K562 (cell line): Measurements from ENCODE around the gene DCXR. TPM values are rescaled to one million over a fixed set of nuclear protein-coding genes. Genes with fewer than 3 reads are reported as not detected.

Experiments used
- ATAC-seq: fragments of 200-7000 bp; cut with Tn5 transposase; 3 replicates; pipeline ENCODE4 v1.9.1; 2020; ENCODE audit warnings: moderate library complexity
- BruUV-seq: library from RNA; stranded (reverse); fragments of 400-500 nt; replicated peaks from 2 replicates; lab custom pipeline; 2021; lab: Mats Ljungman, UMichigan
- CTCF ChIA-PET: fragments of 300-600 bp; formaldehyde crosslinking; extraction: SDS; loops from one replicate; lab custom pipeline; 2021; ENCODE audit warnings: low intra/inter-chr PET ratio; lab: Yijun Ruan, JAX
- POLR2A ChIA-PET: fragments of 300-600, 350-650 bp; sonication (Branson Sonifier 250); formaldehyde crosslinking; extraction: SDS; loops from one replicate; lab custom pipeline; 2021; ENCODE audit warnings: antibody characterized with exemption, inconsistent platforms; lab: Yijun Ruan, JAX
- DNase-seq, 4 experiments: peaks; one replicate each; pipeline versions ENCODE4 v3.0.0 to v3.0.0-alpha.2; 2011 to 2018; ENCODE audit warnings: low spot score in 3 of 4, mixed read lengths in 3 of 4; ENCODE audit errors: extremely low read depth in 1 of 4
- FAIRE-seq: peaks from 2 replicates; lab custom pipeline; 2011; peaks lifted over from hg19 to GRCh38; lab: Jason Lieb, UNC
- H2AFZ ChIP-seq: 2 replicates; pipeline ENCODE4 v1.6.0; 2011; ENCODE audit warnings: low read depth, low read length, control low read depth, inconsistent platforms
- H3K27ac ChIP-seq: fragments of 200-600 bp; 3 replicates; pipeline ENCODE4 v1.8.0; 2011; ENCODE audit warnings: low read depth, mild to moderate bottlenecking, control low read depth, inconsistent platforms, low read length, moderate library complexity, mixed read lengths; ENCODE audit errors: extremely low read depth
- H3K27me3 ChIP-seq, 2 experiments: fragments of 300-600 bp in 1 of 2; 2 replicates in 1 of 2; 3 replicates in 1 of 2; pipeline versions ENCODE4 v1.6.0 to v1.8.0; 2011; ENCODE audit warnings: inconsistent platforms in 2 of 2, low read length in 2 of 2, mild to moderate bottlenecking in 1 of 2, mixed read lengths in 1 of 2, moderate library complexity in 1 of 2; ENCODE audit not compliant: control insufficient read depth in 2 of 2, insufficient read depth in 2 of 2
- H3K36me3 ChIP-seq: fragments of 300-600 bp; 3 replicates; pipeline ENCODE4 v1.8.0; 2011; ENCODE audit warnings: mild to moderate bottlenecking, low read length, inconsistent platforms; ENCODE audit not compliant: control insufficient read depth, insufficient read depth
- H3K4me1 ChIP-seq, 2 experiments: fragments of 200-600 bp in 1 of 2; replicated peaks in 1 of 2; 2 replicates in 1 of 2; 3 replicates in 1 of 2; pipeline versions ENCODE4 v1.5.1 to v1.8.0; 2011; ENCODE audit warnings: inconsistent platforms in 2 of 2, low read length in 2 of 2, mild to moderate bottlenecking in 1 of 2, mixed read lengths in 1 of 2, moderate library complexity in 1 of 2; ENCODE audit not compliant: control insufficient read depth in 2 of 2, insufficient read depth in 2 of 2
- H3K4me2 ChIP-seq: 2 replicates; pipeline ENCODE4 v1.6.1; 2011; ENCODE audit warnings: low read length, control low read depth, inconsistent platforms, mixed read lengths; ENCODE audit not compliant: insufficient read depth
- H3K4me3 ChIP-seq: fragments of 200-600 bp; sonication (generic), shearing (Covaris generic); 2 replicates; pipeline ENCODE4 v1.5.1; 2016; ENCODE audit warnings: control low read depth, inconsistent platforms
- H3K79me2 ChIP-seq: fragments of 200-600 bp; 3 replicates; pipeline ENCODE4 v1.8.0; 2011; ENCODE audit warnings: low read length, inconsistent platforms; ENCODE audit not compliant: control insufficient read depth, insufficient read depth
- H3K9ac ChIP-seq, 2 experiments: 2 replicates each; pipeline versions ENCODE4 v1.6.0 to v1.6.1; 2011; ENCODE audit warnings: low read depth in 2 of 2, low read length in 2 of 2, control low read depth in 1 of 2, inconsistent platforms in 1 of 2, mild to moderate bottlenecking in 1 of 2, mixed read lengths in 1 of 2; ENCODE audit not compliant: insufficient read depth in 1 of 2
- H3K9me1 ChIP-seq: one replicate; pipeline ENCODE4 v1.6.0; 2011; ENCODE audit warnings: inconsistent platforms, mild to moderate bottlenecking, low read length, moderate library complexity; ENCODE audit not compliant: control insufficient read depth, insufficient read depth
- H3K9me3 ChIP-seq: replicated peaks from 2 replicates; pipeline ENCODE4 v1.5.1; 2011; ENCODE audit warnings: low read depth, low read length, inconsistent platforms; ENCODE audit not compliant: control insufficient read depth, insufficient read depth
- H4K20me1 ChIP-seq: replicated peaks from 2 replicates; pipeline ENCODE4 v1.6.1; 2011; ENCODE audit warnings: low read length, inconsistent platforms, mixed read lengths; ENCODE audit not compliant: control insufficient read depth, insufficient read depth
- ARID1B ChIP-seq: fragments of 450-650 bp; IDR thresholded peaks from 2 replicates; pipeline ENCODE4 v1.6.1; 2016; ENCODE audit warnings: antibody characterized with exemption, mild to moderate bottlenecking, inconsistent platforms
- RNF2 ChIP-seq: sonication (generic); IDR thresholded peaks from 2 replicates; pipeline ENCODE4 v1.6.1; 2016
- SRSF7 ChIP-seq: fragments of 200-400 bp; formaldehyde crosslinking; optimal IDR thresholded peaks from 2 replicates; pipeline ENCODE3; 2017; ENCODE audit warnings: mild to moderate bottlenecking, low read depth, low read length
- WGBS: fragments of 100-300 bp; shearing (Covaris generic); methylation state at CpG from one replicate; pipeline ENCODE4 v1.1.6; 2016; ENCODE audit warnings: low coverage, mixed read lengths; ENCODE audit not compliant: insufficient coverage; ENCODE audit errors: missing lambda C conversion rate; 5-methylcytosine and 5-hydroxymethylcytosine counted together
- in situ Hi-C: fragments of 300-500 bp; cut with MboI; formaldehyde crosslinking; loops from 4 replicates; pipeline ENCODE4 v1.15.0; 2018; ENCODE audit warnings: inconsistent platforms, mixed read lengths
- intact Hi-C: fragments of 100-400 bp; cut with micrococcal nuclease; formaldehyde crosslinking; loops from 2 replicates; pipeline ENCODE4 v1.14.2; 2022
- polyA plus RNA-seq, 8 experiments: library from polyadenylated mRNA; depleted of rRNA in 4 of 8; stranded (reverse) in 5 of 8; unstranded in 3 of 8; fragments of >200 nt; fragmentation: Nextera tagmentation in 2 of 8; fragmentation: Illumina TruSeq in 1 of 8; extraction: Ambion mirVana in 2 of 8; extraction: Trizol in 1 of 8; gene quantifications; 2 replicates each; pipeline versions ENCODE4 v1.2.1 to v1.2.3, GENCODE V29; 2011 to 2014; ENCODE audit warnings: inconsistent platforms in 1 of 8, missing spikeins in 1 of 8
- total RNA-seq, 7 experiments: library from RNA; depleted of rRNA in 6 of 7; stranded (reverse); fragments of >200 nt in 6 of 7; fragmentation: Illumina TruSeq in 2 of 7; extraction: Trizol in 2 of 7; gene quantifications; 2 replicates each; pipeline versions ENCODE4 v1.2.1 to v1.2.3, GENCODE V29; 2011 to 2021; ENCODE audit warnings: low replicate concordance in 1 of 7
- TF ChIP-seq, protein P1 (sequence below): fragments of 150-350 bp; conservative IDR thresholded peaks from 2 replicates; pipeline ENCODE4 v1.6.1; 2014; ENCODE audit warnings: low read length

DCXR gene
- total and polyA plus RNA-seq, 9 of the 15 experiments (the other 6 are each of a cell fraction or from before 2014, with no cell fraction given) = 21.3 to 274 (median 156) TPM

DNA sequence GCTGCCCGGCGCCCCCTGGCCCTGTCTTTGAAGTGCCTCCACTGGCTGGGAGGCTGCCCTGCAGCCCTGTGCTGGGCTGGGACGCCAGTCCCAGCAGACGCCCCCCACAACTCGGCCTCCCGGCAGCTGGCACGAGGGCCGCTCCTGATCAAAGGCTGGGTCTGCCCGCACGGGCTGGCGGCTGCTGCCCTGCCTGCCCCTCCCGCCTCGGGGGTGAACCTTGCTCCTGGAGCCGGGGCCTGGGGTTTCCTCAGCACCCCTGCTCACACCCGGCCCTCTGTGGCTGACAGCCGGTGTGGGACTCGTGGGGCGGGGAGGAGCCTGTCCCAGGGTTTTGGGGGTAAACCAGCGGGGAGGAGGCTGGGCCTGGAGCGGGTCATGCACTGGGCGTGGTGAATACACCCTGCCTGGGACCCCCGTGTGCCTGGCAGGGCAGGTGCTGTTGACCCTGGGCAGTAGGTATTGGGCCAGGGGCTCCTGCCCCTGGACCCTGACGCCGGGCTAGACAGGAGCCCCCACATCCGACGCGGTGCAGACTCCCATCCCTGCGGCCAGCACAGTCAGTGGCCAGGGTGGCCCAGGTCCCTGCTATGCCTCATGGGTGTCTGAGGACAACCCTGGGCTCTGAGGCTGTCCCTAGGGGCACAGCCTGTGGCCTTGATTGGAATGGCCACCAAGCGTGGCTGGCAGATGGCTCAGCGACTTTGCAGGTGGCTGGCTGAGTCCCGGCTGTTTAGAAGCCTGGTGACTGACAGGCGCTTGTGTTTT, 36.5 kb downstream of the DCXR start:
- peak overlapping the region in 1 of 2 experiments; percentile 76; a peak in 2 of 4 replicates for H3K9ac ChIP-seq
- no peak overlapping the region for H3K27ac ChIP-seq
- DNase-seq = no peak
- ChIA-PET POLR2A (no interaction called here), CTCF (no interaction called here)
- H4K20me1 ChIP-seq = 0 out of 2 replicates have a peak, but pooled peaks cover 1% of the 10 kb centered on the region
- no peaks in the 10 kb centered on the region for H3K79me2 ChIP-seq
- no peak for FAIRE-seq
- intact Hi-C loops = no loop called here
- peaks cover 0 to 67% of the 10 kb centered on the region in 2 experiments; a peak in 2 of 5 replicates for H3K4me1 ChIP-seq
- no peak overlapping the region for H3K4me2 ChIP-seq
- peaks cover 6% of the 10 kb centered on the region; the same call in 1 of the 3 replicates for H3K36me3 ChIP-seq
- 80% methylated on average over 27 of the region's 32 CpGs for WGBS
- TF ChIP-seq SRSF7 = no peak
- TF ChIP-seq ARID1B = no peak
- TF ChIP-seq, protein P1, sequence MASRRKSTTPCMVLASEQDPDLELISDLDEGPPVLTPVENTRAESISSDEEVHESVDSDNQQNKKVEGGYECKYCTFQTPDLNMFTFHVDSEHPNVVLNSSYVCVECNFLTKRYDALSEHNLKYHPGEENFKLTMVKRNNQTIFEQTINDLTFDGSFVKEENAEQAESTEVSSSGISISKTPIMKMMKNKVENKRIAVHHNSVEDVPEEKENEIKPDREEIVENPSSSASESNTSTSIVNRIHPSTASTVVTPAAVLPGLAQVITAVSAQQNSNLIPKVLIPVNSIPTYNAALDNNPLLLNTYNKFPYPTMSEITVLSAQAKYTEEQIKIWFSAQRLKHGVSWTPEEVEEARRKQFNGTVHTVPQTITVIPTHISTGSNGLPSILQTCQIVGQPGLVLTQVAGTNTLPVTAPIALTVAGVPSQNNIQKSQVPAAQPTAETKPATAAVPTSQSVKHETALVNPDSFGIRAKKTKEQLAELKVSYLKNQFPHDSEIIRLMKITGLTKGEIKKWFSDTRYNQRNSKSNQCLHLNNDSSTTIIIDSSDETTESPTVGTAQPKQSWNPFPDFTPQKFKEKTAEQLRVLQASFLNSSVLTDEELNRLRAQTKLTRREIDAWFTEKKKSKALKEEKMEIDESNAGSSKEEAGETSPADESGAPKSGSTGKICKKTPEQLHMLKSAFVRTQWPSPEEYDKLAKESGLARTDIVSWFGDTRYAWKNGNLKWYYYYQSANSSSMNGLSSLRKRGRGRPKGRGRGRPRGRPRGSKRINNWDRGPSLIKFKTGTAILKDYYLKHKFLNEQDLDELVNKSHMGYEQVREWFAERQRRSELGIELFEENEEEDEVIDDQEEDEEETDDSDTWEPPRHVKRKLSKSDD = no peak
- no peak for TF ChIP-seq RNF2
- no TSS peak for BruUV-seq
- no peaks in the 10 kb centered on the region for H3K27me3 ChIP-seq
- no peak overlapping the region for H2AFZ ChIP-seq
- no peak for ATAC-seq
- H3K9me1 ChIP-seq = peaks cover 3% of the 10 kb centered on the region
- no peaks in the 10 kb centered on the region for H3K9me3 ChIP-seq
- in situ Hi-C loops = no loop called here
- no peak overlapping the region for H3K4me3 ChIP-seq
